GM12891 (cell line): Measurements from ENCODE around the gene GRM4.

ENCODE experiments used
- PAX5 ChIP-seq: IDR thresholded peaks from 2 replicates; pipeline ENCODE4 v1.6.1; 2011; ENCODE audit warnings: low read length, moderate library complexity, mild to moderate bottlenecking; ENCODE audit not compliant: insufficient read depth, severe bottlenecking
- POLR2A ChIP-seq: IDR thresholded peaks from 2 replicates; pipeline ENCODE4 v1.6.1; 2011; ENCODE audit warnings: low read depth, low read length, control low read depth
- POLR2AphosphoS5 ChIP-seq: IDR thresholded peaks from 2 replicates; pipeline ENCODE4 v1.6.1; 2011; ENCODE audit warnings: low read depth, low read length, control low read depth
- SPI1 ChIP-seq: IDR thresholded peaks from 2 replicates; pipeline ENCODE4 v1.6.1; 2011; ENCODE audit warnings: low read depth, low read length, control low read depth
- TAF1 ChIP-seq: IDR thresholded peaks from 2 replicates; pipeline ENCODE4 v1.6.1; 2011; ENCODE audit warnings: low read depth, low read length, control low read depth

GRCh38 chr6:33999567-33999966, 146.3 kb downstream of the GRM4 start:
- TF ChIP-seq POLR2A (no peak), POLR2AphosphoS5 (no peak), TAF1 (no peak), SPI1 (no peak), PAX5 (no peak)
